Common myeloid progenitor, CD34-positive (primary cell): ENCODE results near the gene JAML.

Experiments used
- CTCF ChIA-PET: fragments of 350-600 bp; sonication (Branson Sonifier 250); formaldehyde crosslinking; loops from one replicate; lab custom pipeline; 2021; ENCODE audit warnings: antibody characterized with exemption; lab: Charles Lee
- POLR2A ChIA-PET: fragments of 350-600 bp; sonication (Branson Sonifier 250); formaldehyde crosslinking; loops from one replicate; lab custom pipeline; 2021; ENCODE audit warnings: antibody characterized with exemption; lab: Charles Lee
- DNase-seq, 3 donors: peaks; one replicate each; pipeline versions ENCODE4 v3.0.0 to v3.0.0-alpha.2; 2013
- H3K27ac ChIP-seq, 2 experiments: 1 replicate in 1 of 2; 2 replicates in 1 of 2; pipeline ENCODE4 v1.7.0; 2013; ENCODE audit warnings: inconsistent platforms in 2 of 2, low read length in 2 of 2, mild to moderate bottlenecking in 2 of 2, low read depth in 1 of 2, moderate library complexity in 1 of 2; ENCODE audit not compliant: severe bottlenecking in 2 of 2, insufficient read depth in 1 of 2, poor library complexity in 1 of 2
- H3K27me3 ChIP-seq, 5 experiments: replicated peaks in 2 of 5; 1 replicate in 3 of 5; 2 replicates in 2 of 5; pipeline versions ENCODE4 v1.6.1 to v1.7.0; 2013; ENCODE audit warnings: low read length in 4 of 5, mild to moderate bottlenecking in 2 of 5, moderate library complexity in 2 of 5, inconsistent platforms in 1 of 5; ENCODE audit not compliant: insufficient read depth in 5 of 5, control insufficient read depth in 4 of 5
- H3K36me3 ChIP-seq, 4 experiments: 1 replicate in 2 of 4; 2 replicates in 2 of 4; pipeline versions ENCODE4 v1.6.1 to v1.7.0; 2013; ENCODE audit warnings: low read length in 3 of 4, control low read depth in 1 of 4, mild to moderate bottlenecking in 1 of 4; ENCODE audit not compliant: control insufficient read depth in 4 of 4, insufficient read depth in 4 of 4
- H3K4me1 ChIP-seq, 4 experiments: 1 replicate in 3 of 4; 2 replicates in 1 of 4; pipeline versions ENCODE4 v1.6.1 to v1.7.1; 2013; ENCODE audit warnings: low read length in 3 of 4, mild to moderate bottlenecking in 3 of 4, control low read depth in 1 of 4, inconsistent platforms in 1 of 4, moderate library complexity in 1 of 4; ENCODE audit not compliant: control insufficient read depth in 4 of 4, insufficient read depth in 4 of 4; ENCODE audit errors: control extremely low read depth in 1 of 4
- H3K4me3 ChIP-seq, 7 experiments: 1 replicate in 4 of 7; 2 replicates in 3 of 7; pipeline versions ENCODE4 v1.5.1 to v1.7.0; 2013; ENCODE audit warnings: mild to moderate bottlenecking in 7 of 7, low read length in 6 of 7, moderate library complexity in 6 of 7, inconsistent platforms in 2 of 7, low read depth in 2 of 7, control low read depth in 1 of 7; ENCODE audit not compliant: insufficient read depth in 4 of 7, control insufficient read depth in 1 of 7; ENCODE audit errors: extremely low read depth in 1 of 7
- H3K9me3 ChIP-seq, 5 experiments: 1 replicate in 4 of 5; 2 replicates in 1 of 5; pipeline versions ENCODE4 v1.6.1 to v1.7.1; 2013; ENCODE audit warnings: low read length in 4 of 5, mild to moderate bottlenecking in 2 of 5, inconsistent platforms in 1 of 5, low read depth in 1 of 5, moderate library complexity in 1 of 5; ENCODE audit not compliant: control insufficient read depth in 4 of 5, insufficient read depth in 2 of 5; ENCODE audit errors: control extremely low read depth in 1 of 5
- WGBS: methylation state at CpG from one replicate; pipeline ENCODE4 v1.1.5; 2013; ENCODE audit not compliant: insufficient coverage; 5-methylcytosine and 5-hydroxymethylcytosine counted together

JAML gene

GRCh38 chr11:118148240-118148639 lies 76.6 kb downstream of the JAML start:
- H3K9me3 ChIP-seq: no peaks in the 10 kb centered on the region
- POLR2A ChIA-PET: no interaction called here
- H3K27me3 ChIP-seq: peaks cover 0 to 29% (median 13%) of the 10 kb centered on the region in 5 experiments
- no peaks in the 10 kb centered on the region for H3K36me3 ChIP-seq
- no peak overlapping the region for H3K4me3 ChIP-seq
- DNase-seq: no peak
- H3K27ac ChIP-seq: no peak overlapping the region
- CTCF ChIA-PET: interaction anchor here (1.4 to 7.4 kb wide), 3 partner anchors 10 to 23 kb away, joined by 4 to 71 read pairs (median 4); no protein-coding TSS in a partner anchor
- H3K4me1 ChIP-seq: peaks cover 0 to 25% (median 15%) of the 10 kb centered on the region in 4 experiments
- 95% methylated on average over 6 of the region's 8 CpGs for WGBS

- H3K27me3 ChIP-seq: peaks cover 0 to 25% (median 8%) of the 10 kb centered on the region in 5 experiments
- H3K27ac ChIP-seq: no peak overlapping the region
- H3K9me3 ChIP-seq: no peaks in the 10 kb centered on the region
- no peaks in the 10 kb centered on the region for H3K36me3 ChIP-seq
- no peak overlapping the region for H3K4me3 ChIP-seq
- DNase-seq: no peak
- H3K4me1 ChIP-seq: peaks cover 2 to 23% (median 10%) of the 10 kb centered on the region in 4 experiments
- WGBS: 60% methylated on average over 1 of the region's 3 CpGs
- CTCF ChIA-PET: interaction anchor here (1.3 to 7.4 kb wide), 3 partner anchors 9 to 143 kb away, joined by 3 to 71 read pairs (median 4); no protein-coding TSS in a partner anchor
- POLR2A ChIA-PET: no interaction called here
Observed at GRCh38 chr11:118147502-118147901, 77.3 kb downstream of the JAML start.

GRCh38 chr11:118146554-118146953 lies 78.3 kb downstream of the JAML start:
- CTCF ChIA-PET: interaction anchor here (0.9 to 7.4 kb wide), 7 partner anchors 8 to 342 kb away, joined by 3 to 71 read pairs (median 4); no protein-coding TSS in a partner anchor

GRCh38 chr11:118145285-118146227 lies 79.3 kb downstream of the JAML start:
- Histone ChIP-seq H3K27ac (no peak overlapping the region), H3K9me3 (no peaks in the 10 kb centered on the region), H3K36me3 (no peaks in the 10 kb centered on the region), H3K4me3 (peak overlapping the region; percentile 60 to 85 (median 70)), H3K27me3 (peaks cover 0 to 12% (median 0%) of the 10 kb centered on the region in 5 experiments), H3K4me1 (peaks cover 3 to 21% (median 6%) of the 10 kb centered on the region in 4 experiments)
- CTCF ChIA-PET: interaction anchor here (0.7 to 7.4 kb wide), 11 partner anchors 10 to 139 kb away, joined by 3 to 71 read pairs (median 5); no protein-coding TSS in a partner anchor
- peak; percentile 73 to 83 (median 79) for DNase-seq
- WGBS: under 1% methylated on average over 45 of the region's 78 CpGs
- POLR2A ChIA-PET: no interaction called here

More at GRCh38 chr11:118146554-118146953, 78.3 kb downstream of the JAML start:
- Histone ChIP-seq H3K4me1 (peaks cover 3 to 21% (median 6%) of the 10 kb centered on the region in 4 experiments), H3K27me3 (peaks cover 0 to 16% (median 0%) of the 10 kb centered on the region in 5 experiments), H3K9me3 (no peaks in the 10 kb centered on the region), H3K36me3 (no peaks in the 10 kb centered on the region), H3K4me3 (no peak overlapping the region), H3K27ac (no peak overlapping the region)
- POLR2A ChIA-PET: no interaction called here
- 100% methylated on average over 6 of the region's 6 CpGs for WGBS
- DNase-seq: no peak

- ChIA-PET POLR2A (no interaction called here), CTCF (interaction anchor here (0.7 to 7.4 kb wide), 16 partner anchors 9 to 346 kb away, joined by 3 to 71 read pairs (median 4); partner anchors contain the start of gene CD3E)
- H3K27ac ChIP-seq: no peak overlapping the region
- H3K36me3 ChIP-seq: no peaks in the 10 kb centered on the region
- 76% methylated on average over 18 of the region's 20 CpGs for WGBS
- H3K27me3 ChIP-seq: peaks cover 0 to 10% (median 0%) of the 10 kb centered on the region in 5 experiments
- H3K9me3 ChIP-seq: no peaks in the 10 kb centered on the region
- no peak overlapping the region for H3K4me3 ChIP-seq
- DNase-seq: no peak
- peaks cover 3 to 21% (median 6%) of the 10 kb centered on the region in 4 experiments for H3K4me1 ChIP-seq
Observed at GRCh38 chr11:118144301-118145268, 80.2 kb downstream of the JAML start.
